Sigmoid colon (tissue), 7 donors: ENCODE data around the gene STEAP1B. TPM values are rescaled to one million over a fixed set of nuclear protein-coding genes. Genes with fewer than 3 reads are reported as not detected.
"Not testable (repeated sequence)": the region's sequence is repeated elsewhere in the genome, so short reads cannot be mapped to it uniquely, and the experiment has no call there.

Source experiments
- DNase-seq: peaks from one replicate; pipeline ENCODE4 v3.0.0-alpha.2; 2019
- H3K27ac ChIP-seq, 4 donors: fragments of 200-600 bp; sonication (generic); one replicate each; pipeline ENCODE4 v1.5.1; 2016 to 2019; ENCODE audit warnings: mild to moderate bottlenecking in 1 of 4
- H3K27me3 ChIP-seq, 3 donors: fragments of 200-600 bp; sonication (generic); one replicate each; pipeline ENCODE4 v1.5.1; 2019; ENCODE audit warnings: mild to moderate bottlenecking in 1 of 3
- H3K36me3 ChIP-seq, 4 donors: fragments of 200-600 bp; sonication (generic); one replicate each; pipeline ENCODE4 v1.5.1; 2016 to 2019
- H3K4me1 ChIP-seq, 4 donors: fragments of 200-600 bp; sonication (generic); one replicate each; pipeline ENCODE4 v1.5.1; 2017 to 2019
- H3K4me3 ChIP-seq, 4 donors: fragments of 200-600 bp; sonication (generic); one replicate each; pipeline ENCODE4 v1.5.1; 2017 to 2019; ENCODE audit warnings: mild to moderate bottlenecking in 2 of 4, moderate library complexity in 1 of 4
- H3K9me3 ChIP-seq, 4 donors: fragments of 200-600 bp in 3 of 4; sonication (generic) in 3 of 4; one replicate each; pipeline versions ENCODE4 v1.5.1 to v1.6.1; 2013 to 2019
- CTCF ChIP-seq, 4 experiments: fragments of 450-650 bp in 3 of 4; fragments of 200-600 bp in 1 of 4; IDR thresholded peaks; one replicate each; pipeline ENCODE4 v1.5.1; 2016 to 2019; ENCODE audit warnings: antibody characterized with exemption in 4 of 4, mild to moderate bottlenecking in 3 of 4, moderate library complexity in 2 of 4
- EP300 ChIP-seq, 4 donors: sonication (generic); formaldehyde crosslinking; IDR thresholded peaks; one replicate each; pipeline ENCODE4 v1.6.1; 2017; ENCODE audit warnings: antibody characterized with exemption in 4 of 4
- POLR2A ChIP-seq, 2 donors: fragments of 450-650 bp; IDR thresholded peaks; one replicate each; pipeline ENCODE4 v1.6.1; 2016; ENCODE audit warnings: antibody characterized with exemption in 2 of 2, mild to moderate bottlenecking in 2 of 2, moderate library complexity in 2 of 2
- POLR2AphosphoS5 ChIP-seq, 4 donors: sonication (generic); formaldehyde crosslinking; IDR thresholded peaks; one replicate each; pipeline ENCODE4 v1.6.1; 2017; ENCODE audit warnings: antibody characterized with exemption in 4 of 4
- WGBS, 2 donors: extraction: QIAGEN DNeasy Blood & Tissue Kit; methylation state at CpG; one replicate each; pipeline ENCODE4 v1.1.7; 2013; 5-methylcytosine and 5-hydroxymethylcytosine counted together
- intact Hi-C: fragments of 100-400 bp; cut with DNase I; formaldehyde crosslinking; loops from one replicate; pipeline ENCODE4 v1.15.1; 2023
- polyA plus RNA-seq, 3 donors: library from polyadenylated mRNA; stranded (reverse); fragments of 200-250 nt; gene quantifications; one replicate each; pipeline ENCODE4 v1.2.3, GENCODE V29; 2013
- total RNA-seq, 4 donors: library from RNA; depleted of rRNA; stranded (reverse); fragments of >200 nt; gene quantifications; one replicate each; pipeline ENCODE4 v1.1.0, GENCODE V29; 2016
- donor health status: healthy with polysubstance abuse.
- donor health status: Bipolar disorder and iron deficiency.
- donor health status: healthy.

Gene STEAP1B
- total and polyA plus RNA-seq, 7 donors, result 0.33 to 2.1 (median 1.3) TPM; not detected in 1

- Histone ChIP-seq H3K4me3 (no peak overlapping the region), H3K9me3 (no peaks in the 10 kb centered on the region), H3K4me1 (no peaks in the 10 kb centered on the region), H3K27ac (no peak overlapping the region), H3K36me3 (no peaks in the 10 kb centered on the region), H3K27me3 (peaks cover 0 to 34% (median 0%) of the 10 kb centered on the region in 3 donors)
- no peak for DNase-seq
- intact Hi-C loops, result no loop called here
- TF ChIP-seq CTCF (IDR thresholded peaks at IDR 0.05) (no peak), POLR2AphosphoS5 (IDR thresholded peaks at IDR 0.05) (no peak), POLR2A (IDR thresholded peaks at IDR 0.05) (no peak), EP300 (IDR thresholded peaks at IDR 0.05) (no peak)
- WGBS, 2 donors, result 91 to 94% methylated on average over 6 of the region's 6 CpGs
Observed at GRCh38 chr7:22541789-22542188, 41.8 kb upstream of the STEAP1B start.

GRCh38 chr7:22528537-22528936 is 28.5 kb upstream of the STEAP1B start:
- H3K9me3 ChIP-seq, H3K4me1 ChIP-seq, H3K27ac ChIP-seq, intact Hi-C loops, H3K36me3 ChIP-seq, H3K4me3 ChIP-seq, H3K27me3 ChIP-seq, DNase-seq: not testable (repeated sequence)
- WGBS, 2 donors, result 39 to 75% methylated on average over 5 to 10 of the region's 14 CpGs

- H3K36me3 ChIP-seq, intact Hi-C loops: not testable (repeated sequence)
Observed at GRCh38 chr7:22524353-22524947, 24.5 kb upstream of the STEAP1B start.

GRCh38 chr7:22523478-22524352 is 23.7 kb upstream of the STEAP1B start:
- H3K27me3 ChIP-seq, DNase-seq, H3K4me1 ChIP-seq, H3K27ac ChIP-seq, H3K4me3 ChIP-seq, intact Hi-C loops, H3K9me3 ChIP-seq, H3K36me3 ChIP-seq: not testable (repeated sequence)
- 31 to 43% methylated on average over 16 of the region's 16 CpGs for WGBS, 2 donors

More at GRCh38 chr7:22524353-22524947, 24.5 kb upstream of the STEAP1B start:
- not testable (repeated sequence) for H3K9me3 ChIP-seq, DNase-seq, H3K27ac ChIP-seq, H3K27me3 ChIP-seq, H3K4me3 ChIP-seq, H3K4me1 ChIP-seq
- 45 to 46% methylated on average over 5 of the region's 5 CpGs for WGBS, 2 donors

GRCh38 chr7:22519560-22519959 is 19.6 kb upstream of the STEAP1B start:
- WGBS, 2 donors, result 93 to 95% methylated on average over 1 of the region's 1 CpG
- H3K9me3 ChIP-seq, H3K36me3 ChIP-seq, DNase-seq, H3K4me1 ChIP-seq, H3K27me3 ChIP-seq, H3K27ac ChIP-seq, H3K4me3 ChIP-seq, intact Hi-C loops: not testable (repeated sequence)

- H3K27me3 ChIP-seq, DNase-seq, H3K36me3 ChIP-seq, H3K27ac ChIP-seq, H3K4me1 ChIP-seq, H3K9me3 ChIP-seq, intact Hi-C loops, H3K4me3 ChIP-seq: not testable (repeated sequence)
- 89 to 91% methylated on average over 4 of the region's 4 CpGs for WGBS, 2 donors
Observed at GRCh38 chr7:22516950-22517349, 17.0 kb upstream of the STEAP1B start.

- intact Hi-C loops, H3K9me3 ChIP-seq, H3K27me3 ChIP-seq, DNase-seq, H3K4me3 ChIP-seq, H3K27ac ChIP-seq, H3K4me1 ChIP-seq, H3K36me3 ChIP-seq: not testable (repeated sequence)
- WGBS, 2 donors, result 78 to 87% methylated on average over 1 of the region's 1 CpG
Observed at GRCh38 chr7:22514963-22515362, 15.0 kb upstream of the STEAP1B start.

- WGBS, 2 donors, result 87 to 94% methylated on average over 3 of the region's 3 CpGs
- intact Hi-C loops, result not testable (repeated sequence)
Observed at GRCh38 chr7:22507320-22507719, 7.3 kb upstream of the STEAP1B start.

GRCh38 chr7:22506316-22507020 is 6.5 kb upstream of the STEAP1B start:
- intact Hi-C loops, result not testable (repeated sequence)

More at GRCh38 chr7:22507320-22507719, 7.3 kb upstream of the STEAP1B start:
- not testable (repeated sequence) for H3K9me3 ChIP-seq, H3K4me3 ChIP-seq, H3K27me3 ChIP-seq, H3K4me1 ChIP-seq, DNase-seq, H3K27ac ChIP-seq, H3K36me3 ChIP-seq

GRCh38 chr7:22504519-22504918 is 4.5 kb upstream of the STEAP1B start:
- H3K36me3 ChIP-seq, DNase-seq, H3K9me3 ChIP-seq, intact Hi-C loops, H3K27ac ChIP-seq, H3K4me3 ChIP-seq, H3K4me1 ChIP-seq: not testable (repeated sequence)
- WGBS, 2 donors, result 26 to 49% methylated on average over 3 of the region's 3 CpGs
- H3K27me3 ChIP-seq, result peaks cover 0 to 29% (median 0%) of the 10 kb centered on the region in 3 donors

More at GRCh38 chr7:22506316-22507020, 6.5 kb upstream of the STEAP1B start:
- not testable (repeated sequence) for H3K27ac ChIP-seq, H3K4me3 ChIP-seq, H3K36me3 ChIP-seq, H3K9me3 ChIP-seq, DNase-seq, H3K4me1 ChIP-seq
- H3K27me3 ChIP-seq, result peaks cover 0 to 16% (median 0%) of the 10 kb centered on the region in 3 donors
- 73 to 74% methylated on average over 9 of the region's 9 CpGs for WGBS, 2 donors

GRCh38 chr7:22502104-22502503 is 2.1 kb upstream of the STEAP1B start:
- H3K4me1 ChIP-seq, DNase-seq, intact Hi-C loops, H3K4me3 ChIP-seq, H3K9me3 ChIP-seq, H3K36me3 ChIP-seq, H3K27ac ChIP-seq: not testable (repeated sequence)
- 59 to 69% methylated on average over 5 of the region's 5 CpGs for WGBS, 2 donors
- H3K27me3 ChIP-seq, result peaks cover 0 to 29% (median 0%) of the 10 kb centered on the region in 3 donors
